Thoracic aorta (tissue), 2 donors: ENCODE data around the gene HOXB4. TPM values are rescaled to one million over a fixed set of nuclear protein-coding genes. Genes with fewer than 3 reads are reported as not detected.
A peak's percentile ranks its signal among the peaks of the same experiment; 100 is the strongest.

Experiments
- ATAC-seq: fragments of 150-250 bp; one replicate; pipeline ENCODE4 v1.8.0; 2017; ENCODE audit warnings: low read depth; ENCODE audit not compliant: insufficient number of reproducible peaks, low FRiP score
- DNase-seq: peaks from one replicate; pipeline ENCODE4 v3.0.0-alpha.2; 2020; ENCODE audit warnings: low spot score
- H3K27ac ChIP-seq, 2 donors: fragments of 200-600 bp; sonication (generic); 1 replicate in 1 of 2; 2 replicates in 1 of 2; pipeline ENCODE4 v1.5.1; 2016; ENCODE audit warnings: mild to moderate bottlenecking in 2 of 2, moderate library complexity in 2 of 2
- H3K27me3 ChIP-seq: fragments of 200-600 bp; sonication (generic); replicated peaks from 2 replicates; pipeline ENCODE4 v1.6.0; 2016; ENCODE audit warnings: mild to moderate bottlenecking; ENCODE audit not compliant: insufficient read depth
- H3K36me3 ChIP-seq: fragments of 200-600 bp; sonication (generic); one replicate; pipeline ENCODE4 v1.5.1; 2016
- H3K4me1 ChIP-seq, 2 donors: fragments of 200-600 bp; sonication (generic); 1 replicate in 1 of 2; 2 replicates in 1 of 2; pipeline versions ENCODE4 v1.5.1 to v1.6.0; 2016; ENCODE audit warnings: low read depth in 2 of 2, mild to moderate bottlenecking in 1 of 2; ENCODE audit not compliant: control insufficient read depth in 1 of 2
- H3K4me3 ChIP-seq: fragments of 200-600 bp; sonication (generic); 2 replicates; pipeline ENCODE4 v1.5.1; 2016; ENCODE audit warnings: mild to moderate bottlenecking
- H3K9me3 ChIP-seq: fragments of 200-600 bp; sonication (generic); 2 replicates; pipeline ENCODE4 v1.5.1; 2016
- CTCF ChIP-seq: fragments of 200-600 bp; sonication (generic); IDR thresholded peaks from one replicate; pipeline ENCODE4 v1.5.1; 2019; ENCODE audit warnings: antibody characterized with exemption
- total RNA-seq, 2 donors: library from RNA; depleted of rRNA; stranded (reverse); fragments of >200 nt; gene quantifications; one replicate each; pipeline versions ENCODE4 v1.1.0 to v1.2.3, GENCODE V29; 2016

HOXB4 gene
- total RNA-seq, 2 donors from 2014 or later: 6.2 to 11.5 TPM

GRCh38 chr17:48624544-48625494 is 46.7 kb upstream of the HOXB4 start:
- no peak for TF ChIP-seq CTCF
- Histone ChIP-seq H3K4me1 (peaks cover 18 to 20% of the 10 kb centered on the region in 2 donors), H3K36me3 (no peaks in the 10 kb centered on the region), H3K9me3 (no peaks in the 10 kb centered on the region), H3K27me3 (peaks cover 21% of the 10 kb centered on the region), H3K4me3 (peak overlapping the region; percentile 62), H3K27ac (no peak overlapping the region)
- ATAC-seq (no peak), DNase-seq (no peak)

DNA sequence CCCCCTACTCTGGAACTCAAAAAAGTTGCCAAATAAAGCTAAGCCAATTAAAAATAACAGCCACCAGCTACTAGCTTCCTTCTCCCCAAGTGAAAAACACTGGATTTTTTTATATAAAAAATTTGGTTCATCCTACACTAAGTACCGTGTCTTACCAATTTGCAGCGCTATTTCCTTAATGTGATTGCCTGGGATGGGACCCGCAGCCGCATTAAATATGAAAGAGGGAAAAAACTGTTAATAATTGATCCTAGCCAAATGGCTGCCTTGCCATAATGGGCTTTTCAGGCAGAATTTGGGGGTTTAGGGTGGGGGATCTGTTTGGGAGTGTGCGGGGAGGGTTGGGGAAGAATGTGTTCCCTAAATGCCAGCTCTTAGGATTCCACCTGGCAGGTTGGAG is 46.0 kb upstream of the HOXB4 start:
- H3K4me1 ChIP-seq: peaks cover 18 to 20% of the 10 kb centered on the region in 2 donors
- no peaks in the 10 kb centered on the region for H3K9me3 ChIP-seq
- H3K27ac ChIP-seq: no peak overlapping the region
- DNase-seq (no peak), ATAC-seq (no peak)
- peaks cover 28% of the 10 kb centered on the region for H3K27me3 ChIP-seq
- no peak overlapping the region for H3K4me3 ChIP-seq
- no peak for TF ChIP-seq CTCF
- H3K36me3 ChIP-seq: no peaks in the 10 kb centered on the region

GRCh38 chr17:48623583-48623982 is 45.4 kb upstream of the HOXB4 start:
- DNase-seq (no peak), ATAC-seq (no peak)
- H3K4me1 ChIP-seq: peaks cover 18 to 20% of the 10 kb centered on the region in 2 donors
- no peaks in the 10 kb centered on the region for H3K36me3 ChIP-seq
- H3K4me3 ChIP-seq: no peak overlapping the region
- H3K9me3 ChIP-seq: no peaks in the 10 kb centered on the region
- H3K27me3 ChIP-seq: peaks cover 28% of the 10 kb centered on the region
- H3K27ac ChIP-seq: no peak overlapping the region
- no peak for TF ChIP-seq CTCF

DNA sequence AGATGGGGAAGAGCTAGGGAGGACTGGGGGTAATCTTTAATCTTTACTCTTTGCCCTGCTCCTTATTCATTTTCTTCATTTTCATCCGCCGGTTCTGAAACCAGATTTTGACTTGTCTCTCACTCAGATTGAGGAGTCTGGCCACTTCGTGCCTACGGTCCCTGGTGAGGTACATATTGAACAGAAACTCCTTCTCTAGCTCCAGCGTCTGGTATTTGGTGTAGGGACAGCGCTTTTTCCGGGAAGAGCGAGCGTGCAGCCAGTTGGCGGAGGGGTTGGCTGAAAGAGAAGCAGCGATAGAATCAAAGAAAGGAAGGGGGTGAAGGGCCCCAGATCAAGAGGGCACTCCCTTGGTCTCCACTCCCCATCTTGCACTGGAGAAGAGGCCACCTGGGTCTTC is 44.7 kb upstream of the HOXB4 start:
- ATAC-seq: no peak
- no peaks in the 10 kb centered on the region for H3K9me3 ChIP-seq
- peaks cover 18 to 26% of the 10 kb centered on the region in 2 donors for H3K4me1 ChIP-seq
- no peaks in the 10 kb centered on the region for H3K36me3 ChIP-seq
- peaks cover 25% of the 10 kb centered on the region for H3K27me3 ChIP-seq
- H3K27ac ChIP-seq: no peak overlapping the region
- TF ChIP-seq CTCF: no peak
- no peak overlapping the region for H3K4me3 ChIP-seq
- no peak for DNase-seq

DNA sequence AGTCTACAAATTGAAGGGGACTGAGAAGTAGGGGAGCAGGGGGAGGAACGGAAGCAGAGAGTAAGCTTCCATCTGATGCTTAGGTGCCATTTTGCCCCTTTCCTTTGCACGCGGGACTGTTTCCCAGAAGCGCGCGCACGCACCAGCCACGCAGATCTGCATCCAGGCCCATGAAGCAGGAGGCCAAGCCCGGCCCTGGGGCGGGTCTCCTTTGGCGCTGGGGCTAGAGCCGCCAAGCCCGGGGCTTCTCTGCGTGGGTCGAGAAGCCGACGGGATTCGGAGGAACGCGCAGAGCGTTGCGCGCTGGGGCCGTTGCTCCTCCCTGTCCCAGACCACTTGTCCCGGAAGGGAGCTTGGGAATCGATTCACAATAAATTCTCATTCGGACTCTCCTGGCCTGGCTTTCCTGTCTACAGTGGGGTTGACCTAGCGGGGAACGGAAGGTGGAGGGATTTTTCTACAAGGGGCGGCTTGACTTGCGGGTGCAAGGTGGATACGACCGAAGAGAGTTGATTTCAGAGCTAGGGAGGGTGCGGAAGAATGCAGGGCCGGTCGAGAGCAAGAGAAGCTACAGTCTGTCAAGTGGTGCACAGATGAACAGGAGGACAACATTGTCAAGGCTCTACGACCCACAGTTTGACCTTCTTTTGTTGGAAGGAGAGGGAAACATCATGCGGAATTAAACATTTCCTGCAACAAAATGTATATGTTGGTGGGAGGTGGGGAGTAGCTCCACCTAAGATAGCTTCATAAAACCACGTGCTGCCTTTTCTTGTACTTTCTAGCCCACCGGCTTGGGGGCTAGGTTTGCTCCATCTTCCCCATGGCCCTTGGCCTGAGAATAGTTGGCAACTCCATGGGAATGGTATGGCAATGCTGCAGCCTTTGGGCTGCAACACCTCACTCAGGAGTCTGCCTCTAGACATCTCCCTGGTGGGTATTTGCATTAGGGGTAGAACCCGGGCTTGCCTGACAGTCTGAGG is 43.6 kb upstream of the HOXB4 start:
- no peak overlapping the region for H3K27ac ChIP-seq
- no peaks in the 10 kb centered on the region for H3K9me3 ChIP-seq
- H3K4me1 ChIP-seq: peaks cover 18 to 29% of the 10 kb centered on the region in 2 donors
- H3K27me3 ChIP-seq: peaks cover 19% of the 10 kb centered on the region
- TF ChIP-seq CTCF: no peak
- no peaks in the 10 kb centered on the region for H3K36me3 ChIP-seq
- DNase-seq (no peak), ATAC-seq (no peak)
- H3K4me3 ChIP-seq: no peak overlapping the region
